ENCODE measurements around the gene CA14.

The CA14 gene

DNA sequence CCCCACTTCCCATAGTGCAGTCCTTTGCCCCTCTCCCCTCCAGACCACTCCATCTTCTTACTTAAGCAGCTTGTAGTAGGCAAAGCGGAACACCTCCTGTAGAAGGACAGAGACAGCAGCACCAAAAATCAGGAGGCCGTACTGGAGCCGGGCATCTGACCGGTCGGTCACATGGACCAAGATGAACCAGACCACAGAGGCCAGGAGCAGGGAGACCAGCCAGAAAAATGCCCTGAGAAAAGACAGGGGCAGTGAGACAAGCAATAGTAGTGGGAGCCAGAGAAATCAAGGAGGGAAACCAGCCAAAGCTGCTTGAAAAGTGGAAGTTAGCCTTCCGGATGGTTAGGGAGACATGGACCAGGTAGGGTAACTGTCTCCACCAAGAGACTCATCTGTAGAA lies 10.3 kb downstream of the CA14 start:
- Histone ChIP-seq H3K9me3 (replicated peaks in 1 of 11) (no peaks in the 10 kb centered on the region), H3K27ac (peak overlapping the region; percentile 87 to 95 (median 91)), H3K9ac (peak overlapping the region; percentile 89 to 98 (median 94)), H3K36me3 (peaks cover 32 to 38% (median 35%) of the 10 kb centered on the region in 11 experiments), H3K27me3 (no peaks in the 10 kb centered on the region), H3K4me2 (peak overlapping the region; percentile 80 to 99 (median 96)), H4K20me1 (peaks cover 0 to 24% (median 19%) of the 10 kb centered on the region in 11 experiments; a peak in 12 of 22 replicates), H3K4me3 (peak overlapping the region; percentile 86 to 99 (median 90)), H3K4me1 (peaks cover 37 to 67% (median 51%) of the 10 kb centered on the region in 10 experiments)
- no peak for TF ChIP-seq Cebpa-rat (IDR thresholded peaks at IDR 0.05)

DNA sequence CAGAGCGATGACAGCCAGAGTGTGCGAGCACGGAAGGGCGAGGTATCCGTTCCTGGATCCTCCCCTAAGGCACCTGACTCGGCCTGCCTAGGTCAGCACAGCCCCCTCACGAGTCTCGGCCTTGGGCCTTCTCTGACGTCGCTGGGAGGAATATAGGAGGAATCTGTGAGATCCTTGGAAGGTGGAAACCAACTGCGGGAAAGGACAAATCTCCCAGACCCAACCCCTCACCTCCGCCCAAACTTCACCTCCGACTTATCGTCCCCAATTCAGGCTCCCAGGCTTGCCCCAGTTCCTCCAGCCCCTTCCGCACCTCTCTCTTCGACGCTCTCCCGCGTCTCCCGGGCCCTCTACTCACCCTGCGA lies 10.7 kb downstream of the CA14 start:
- no peaks in the 10 kb centered on the region for H3K9me3 ChIP-seq (replicated peaks in 1 of 11)
- peak overlapping the region; percentile 89 to 98 (median 94) for H3K9ac ChIP-seq
- H4K20me1 ChIP-seq = peaks cover 0 to 24% (median 19%) of the 10 kb centered on the region in 11 experiments; a peak in 12 of 22 replicates
- TF ChIP-seq Cebpa-rat (IDR thresholded peaks at IDR 0.05) = no peak
- peak overlapping the region; percentile 80 to 99 (median 96) for H3K4me2 ChIP-seq
- peaks cover 32 to 38% (median 35%) of the 10 kb centered on the region in 11 experiments for H3K36me3 ChIP-seq
- H3K27ac ChIP-seq = peak overlapping the region; percentile 87 to 95 (median 91)
- H3K4me3 ChIP-seq = peak overlapping the region; percentile 86 to 99 (median 90)
- H3K27me3 ChIP-seq = no peaks in the 10 kb centered on the region
- H3K4me1 ChIP-seq = peaks cover 41 to 68% (median 51%) of the 10 kb centered on the region in 10 experiments

DNA sequence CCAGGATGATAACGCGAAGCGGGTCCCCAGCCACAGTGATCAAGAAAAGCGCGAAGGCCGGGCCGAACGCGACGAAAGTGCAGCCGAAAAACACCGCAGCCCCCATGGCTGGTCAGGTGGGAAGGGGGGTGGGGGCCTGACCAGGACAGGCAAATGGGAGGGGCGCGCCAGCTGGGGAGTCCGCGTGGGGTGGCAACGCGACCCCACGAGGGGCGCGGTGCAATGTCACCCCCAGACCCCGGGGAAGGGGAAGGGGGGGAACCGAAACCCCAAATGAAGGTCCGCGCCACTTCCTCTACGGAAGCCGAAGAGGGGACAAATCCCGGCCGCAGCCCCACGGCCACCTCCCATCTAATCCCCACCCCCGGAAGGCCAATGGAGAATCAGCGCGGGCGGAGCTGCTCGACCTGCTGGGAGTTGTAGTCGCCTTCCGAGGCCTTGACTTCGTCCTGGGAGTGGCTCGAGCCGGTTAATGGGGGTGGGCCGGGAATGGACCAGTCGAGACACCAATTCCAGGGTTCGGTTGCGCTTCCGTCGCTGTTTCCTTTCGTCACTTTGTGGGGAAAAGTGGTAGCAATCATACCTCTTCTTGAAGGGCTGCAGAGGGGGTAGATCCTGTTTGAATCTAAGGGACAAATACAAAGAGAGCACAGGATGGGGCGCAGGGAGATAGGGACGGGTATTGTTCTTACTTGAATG lies 11.3 kb downstream of the CA14 start, which contains the start of gene APH1A:
Gene APH1A, minus strand, starts transcription at position 312 of the 699 bp plus-strand sequence. Its CDS starts 206 bp downstream, at position 106.
- H3K27ac ChIP-seq = peak within 1 kb of the TSS; percentile 87 to 95 (median 91)
- peak within 1 kb of the TSS; percentile 89 to 98 (median 94) for H3K9ac ChIP-seq
- peak within 1 kb of the TSS; percentile 80 to 99 (median 96) for H3K4me2 ChIP-seq
- peak within 1 kb of the TSS; percentile 86 to 99 (median 90) for H3K4me3 ChIP-seq
- no peak for TF ChIP-seq Cebpa-rat (IDR thresholded peaks at IDR 0.05)
- no peaks in the 10 kb centered on the region for H3K27me3 ChIP-seq
- H3K4me1 ChIP-seq = peaks cover 46 to 70% (median 52%) of the 10 kb centered on the region in 10 experiments
- no peaks in the 10 kb centered on the region for H3K9me3 ChIP-seq (replicated peaks in 1 of 11)
- H4K20me1 ChIP-seq = peaks cover 0 to 24% (median 19%) of the 10 kb centered on the region in 11 experiments; a peak in 12 of 22 replicates
- peaks cover 32 to 37% (median 35%) of the 10 kb centered on the region in 11 experiments for H3K36me3 ChIP-seq

GRCh38 chr1:150269451-150269850 lies 11.9 kb downstream of the CA14 start:
- peaks cover 27 to 31% (median 31%) of the 10 kb centered on the region in 11 experiments for H3K36me3 ChIP-seq
- H3K9me3 ChIP-seq (replicated peaks in 1 of 11) = no peaks in the 10 kb centered on the region
- H4K20me1 ChIP-seq = peaks cover 0 to 24% (median 19%) of the 10 kb centered on the region in 11 experiments; a peak in 12 of 22 replicates
- H3K4me3 ChIP-seq = peak overlapping the region; percentile 86 to 99 (median 90)
- H3K9ac ChIP-seq = peak overlapping the region; percentile 89 to 98 (median 94)
- no peak for TF ChIP-seq Cebpa-rat (IDR thresholded peaks at IDR 0.05)
- peak overlapping the region; percentile 73 to 99 (median 94) for H3K4me2 ChIP-seq
- peak overlapping the region; percentile 72 to 95 (median 91) for H3K27ac ChIP-seq
- H3K27me3 ChIP-seq = no peaks in the 10 kb centered on the region
- H3K4me1 ChIP-seq = peaks cover 46 to 72% (median 52%) of the 10 kb centered on the region in 10 experiments

DNA sequence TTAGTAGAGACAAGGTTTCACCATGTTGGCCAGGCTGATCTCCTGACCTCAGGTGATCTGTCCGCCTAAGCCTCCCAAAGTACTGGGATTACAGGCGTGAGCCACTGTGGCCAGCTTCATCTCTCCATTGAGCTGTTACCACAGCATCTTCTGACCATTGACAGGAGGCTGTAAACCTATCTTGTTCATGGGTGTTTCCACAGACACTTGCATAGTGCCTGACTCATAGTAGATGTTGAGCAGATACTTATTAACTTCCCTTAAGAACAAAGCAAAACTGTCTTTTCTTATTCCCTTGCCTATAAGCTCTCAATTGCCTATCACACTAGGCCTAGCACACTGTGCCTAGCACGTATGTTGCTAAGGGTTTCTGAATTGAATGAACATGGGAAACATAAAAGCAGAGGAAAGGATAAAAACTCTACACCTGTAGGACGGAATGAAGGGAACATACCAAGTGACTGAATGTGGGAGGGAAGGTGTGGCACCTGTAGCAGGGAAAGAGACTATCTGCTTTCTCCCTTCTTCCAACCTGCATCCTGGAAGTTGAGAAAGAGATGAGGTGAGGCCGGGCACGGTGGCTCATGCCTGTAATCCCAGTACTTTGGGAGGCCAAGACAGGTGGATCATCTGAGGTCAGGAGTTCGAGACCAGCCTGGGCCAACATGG lies 13.9 kb downstream of the CA14 start:
- 0 out of 20 replicates have a peak overlapping the region, but pooled peaks of 1 of the 10 experiments have one; percentile 26 for H3K4me3 ChIP-seq
- no peaks in the 10 kb centered on the region for H3K27me3 ChIP-seq
- no peaks in the 10 kb centered on the region for H3K9me3 ChIP-seq (replicated peaks in 1 of 11)
- H4K20me1 ChIP-seq = peaks cover 0 to 12% (median 9%) of the 10 kb centered on the region in 11 experiments; a peak in 11 of 22 replicates
- H3K36me3 ChIP-seq = peaks cover 8 to 15% (median 11%) of the 10 kb centered on the region in 11 experiments
- peak overlapping the region in 8 of 11 experiments; percentile 1 to 73 (median 62); a peak in 8 of 22 replicates for H3K27ac ChIP-seq
- H3K4me2 ChIP-seq = peak overlapping the region; percentile 71 to 93 (median 80); a peak in 20 of 22 replicates
- H3K4me1 ChIP-seq = peaks cover 46 to 59% (median 51%) of the 10 kb centered on the region in 10 experiments
- peak overlapping the region in 2 of 11 experiments; percentile 55 to 74; a peak in 1 of 22 replicates for H3K9ac ChIP-seq
- no peak for TF ChIP-seq Cebpa-rat (IDR thresholded peaks at IDR 0.05)

DNA sequence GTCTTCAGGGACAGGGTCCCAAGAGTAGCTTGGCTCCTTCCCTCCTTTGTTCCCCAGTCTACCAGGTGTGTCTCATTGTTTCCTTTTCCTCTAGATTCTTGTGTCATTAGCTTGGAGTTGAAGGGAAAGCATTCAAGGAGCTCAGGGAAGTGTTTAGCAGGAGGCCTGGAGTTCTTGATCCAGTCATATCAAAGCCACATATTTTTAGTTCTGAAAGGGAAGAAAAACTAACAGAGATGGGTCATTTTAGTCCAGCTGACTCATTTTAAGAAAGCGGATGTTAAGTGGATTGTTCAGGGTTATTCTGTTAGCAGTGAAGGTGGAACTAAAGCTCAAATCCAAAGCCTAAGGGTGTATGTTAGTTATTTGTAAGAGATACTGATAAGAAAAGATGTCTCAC lies 15.7 kb downstream of the CA14 start:
- Histone ChIP-seq H3K9me3 (replicated peaks in 1 of 11) (no peaks in the 10 kb centered on the region), H3K4me3 (peak overlapping the region in 2 of 10 experiments; percentile 24 to 30; a peak in 3 of 20 replicates), H4K20me1 (no peaks in the 10 kb centered on the region), H3K4me2 (peak overlapping the region; percentile 71 to 93 (median 80)), H3K27me3 (no peaks in the 10 kb centered on the region), H3K27ac (peak overlapping the region in 9 of 11 experiments; percentile 1 to 73 (median 60); a peak in 11 of 22 replicates), H3K36me3 (0 out of 22 replicates have a peak, but pooled peaks cover 0 to 7% (median 0%) of the 10 kb centered on the region in 11 experiments), H3K4me1 (peaks cover 33 to 44% (median 37%) of the 10 kb centered on the region in 10 experiments), H3K9ac (peak overlapping the region in 6 of 11 experiments; percentile 19 to 73 (median 58); a peak in 9 of 22 replicates)
- no peak for TF ChIP-seq Cebpa-rat (IDR thresholded peaks at IDR 0.05)

GRCh38 chr1:150280138-150280707 lies 22.6 kb downstream of the CA14 start:
- Histone ChIP-seq H3K4me3 (no peak overlapping the region), H4K20me1 (no peaks in the 10 kb centered on the region), H3K9me3 (replicated peaks in 1 of 11) (peaks cover 0 to 4% (median 0%) of the 10 kb centered on the region in 11 experiments; a peak in 1 of 22 replicates), H3K9ac (peak overlapping the region in 1 of 11 experiments; percentile 11; a peak in 1 of 22 replicates), H3K4me2 (no peak overlapping the region), H3K36me3 (0 out of 22 replicates have a peak, but pooled peaks cover 0 to 7% (median 0%) of the 10 kb centered on the region in 11 experiments), H3K27me3 (peaks cover 7 to 17% (median 12%) of the 10 kb centered on the region in 11 experiments; a peak in 18 of 22 replicates), H3K4me1 (peaks cover 7 to 13% (median 9%) of the 10 kb centered on the region in 10 experiments; a peak in 16 of 20 replicates), H3K27ac (no peak overlapping the region)
- no peak for TF ChIP-seq Cebpa-rat (IDR thresholded peaks at IDR 0.05)

DNA sequence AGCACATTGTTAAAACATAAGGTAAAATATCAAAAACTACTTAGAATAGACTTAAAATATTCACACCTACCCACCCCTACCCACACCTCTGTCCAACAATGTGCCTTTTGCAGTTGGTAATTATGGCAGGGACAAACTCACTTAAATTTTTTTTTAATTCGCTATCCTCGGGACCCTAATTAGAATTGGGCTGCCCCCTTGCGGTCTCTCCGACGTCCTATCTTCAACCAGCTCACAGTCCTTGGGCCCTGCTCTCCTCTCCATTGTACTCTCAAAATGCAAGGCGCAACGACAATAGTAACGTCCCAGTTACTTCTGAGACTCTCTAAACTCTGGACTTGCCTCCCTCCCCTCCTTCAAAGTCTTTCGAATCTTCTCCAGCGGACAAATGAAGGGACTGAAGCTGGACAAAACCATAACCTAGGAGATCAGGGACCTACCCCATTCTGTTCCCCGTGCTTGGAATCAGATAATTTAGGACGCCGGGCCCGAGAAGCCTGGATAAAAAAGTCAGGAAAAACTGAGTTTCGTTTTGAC lies 23.7 kb downstream of the CA14 start:
- peak overlapping the region in 8 of 11 experiments; percentile 6 to 47 (median 34); a peak in 9 of 22 replicates for H3K27ac ChIP-seq
- H3K9ac ChIP-seq = peak overlapping the region; percentile 8 to 73 (median 62); a peak in 20 of 22 replicates
- peaks cover 7 to 17% (median 12%) of the 10 kb centered on the region in 11 experiments; a peak in 18 of 22 replicates for H3K27me3 ChIP-seq
- H3K9me3 ChIP-seq (replicated peaks in 1 of 11) = peaks cover 0 to 4% (median 0%) of the 10 kb centered on the region in 11 experiments; a peak in 1 of 22 replicates
- no peaks in the 10 kb centered on the region for H4K20me1 ChIP-seq
- TF ChIP-seq Cebpa-rat (IDR thresholded peaks at IDR 0.05) = no peak
- peaks cover 7 to 13% (median 9%) of the 10 kb centered on the region in 10 experiments; a peak in 16 of 20 replicates for H3K4me1 ChIP-seq
- H3K36me3 ChIP-seq = 0 out of 22 replicates have a peak, but pooled peaks cover 0 to 4% (median 0%) of the 10 kb centered on the region in 11 experiments
- peak overlapping the region in 9 of 10 experiments; percentile 1 to 56 (median 38); a peak in 15 of 20 replicates for H3K4me3 ChIP-seq
- H3K4me2 ChIP-seq = peak overlapping the region; percentile 48 to 85 (median 73)

All from BLaER1 treated with 17β-estradiol and CSF1 and Interleukin-3, amounts not matched to agents 10 nM and 100 nM (cell line).